ENCODE data around the gene D2HGDH. TPM values are rescaled to one million over a fixed set of nuclear protein-coding genes. Genes with fewer than 3 reads are reported as not detected.
"Not testable (repeated sequence)": the region's sequence is repeated elsewhere in the genome, so short reads cannot be mapped to it uniquely, and the experiment has no call there.

Gene D2HGDH
- total RNA-seq, 1 donor from 2014 or later = 14.5 TPM

DNA sequence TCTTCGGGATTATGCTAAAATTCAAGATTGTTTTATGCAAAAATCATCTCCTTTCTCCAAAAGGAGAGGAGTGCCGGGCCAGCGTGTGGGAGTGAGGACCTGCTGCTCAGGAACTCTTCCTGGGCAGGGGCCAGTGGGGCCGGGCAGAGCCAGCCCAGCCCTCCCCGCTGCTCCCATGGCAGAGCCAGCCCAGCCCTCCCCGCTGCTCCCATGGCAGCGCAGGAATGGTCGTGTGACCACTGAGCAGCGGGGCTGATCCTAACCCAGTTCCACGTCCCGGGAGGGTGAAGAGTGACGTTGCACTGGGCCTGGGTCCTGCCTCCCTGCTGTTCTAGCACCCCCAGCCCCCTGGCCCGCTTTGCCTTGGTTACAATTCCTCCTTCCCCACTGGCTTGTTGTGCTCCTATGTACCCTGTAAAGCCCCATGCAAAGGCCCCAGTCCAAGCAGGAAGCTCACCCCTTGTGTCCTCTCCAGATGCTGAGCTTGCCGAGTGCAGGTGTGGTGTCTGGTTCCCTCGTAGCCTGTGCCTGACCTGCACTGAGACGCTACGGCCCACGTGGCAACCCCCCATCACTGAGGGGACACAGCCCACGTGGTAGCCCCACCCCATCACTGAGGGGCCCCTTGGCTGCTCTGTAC lies 63.1 kb downstream of the D2HGDH start:
- Mint-ChIP-seq H3K4me3 (ENCODE audit: unreplicated experiment) (no peak overlapping the region), H3K27me3 (ENCODE audit: low read depth) (peaks cover 3% of the 10 kb centered on the region), H3K9me3 (ENCODE audit: low read depth) (no peaks in the 10 kb centered on the region), H3K27ac (ENCODE audit: unreplicated experiment) (no peak overlapping the region), H3K4me1 (ENCODE audit: low read depth) (no peaks in the 10 kb centered on the region), H3K36me3 (ENCODE audit: low read depth) (peaks cover 4% of the 10 kb centered on the region)
- TF ChIP-seq, protein P1, sequence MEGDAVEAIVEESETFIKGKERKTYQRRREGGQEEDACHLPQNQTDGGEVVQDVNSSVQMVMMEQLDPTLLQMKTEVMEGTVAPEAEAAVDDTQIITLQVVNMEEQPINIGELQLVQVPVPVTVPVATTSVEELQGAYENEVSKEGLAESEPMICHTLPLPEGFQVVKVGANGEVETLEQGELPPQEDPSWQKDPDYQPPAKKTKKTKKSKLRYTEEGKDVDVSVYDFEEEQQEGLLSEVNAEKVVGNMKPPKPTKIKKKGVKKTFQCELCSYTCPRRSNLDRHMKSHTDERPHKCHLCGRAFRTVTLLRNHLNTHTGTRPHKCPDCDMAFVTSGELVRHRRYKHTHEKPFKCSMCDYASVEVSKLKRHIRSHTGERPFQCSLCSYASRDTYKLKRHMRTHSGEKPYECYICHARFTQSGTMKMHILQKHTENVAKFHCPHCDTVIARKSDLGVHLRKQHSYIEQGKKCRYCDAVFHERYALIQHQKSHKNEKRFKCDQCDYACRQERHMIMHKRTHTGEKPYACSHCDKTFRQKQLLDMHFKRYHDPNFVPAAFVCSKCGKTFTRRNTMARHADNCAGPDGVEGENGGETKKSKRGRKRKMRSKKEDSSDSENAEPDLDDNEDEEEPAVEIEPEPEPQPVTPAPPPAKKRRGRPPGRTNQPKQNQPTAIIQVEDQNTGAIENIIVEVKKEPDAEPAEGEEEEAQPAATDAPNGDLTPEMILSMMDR (IDR thresholded peaks at IDR 0.05) = no peak
- DNase-seq (ENCODE audit: low spot score) = no peak

DNA sequence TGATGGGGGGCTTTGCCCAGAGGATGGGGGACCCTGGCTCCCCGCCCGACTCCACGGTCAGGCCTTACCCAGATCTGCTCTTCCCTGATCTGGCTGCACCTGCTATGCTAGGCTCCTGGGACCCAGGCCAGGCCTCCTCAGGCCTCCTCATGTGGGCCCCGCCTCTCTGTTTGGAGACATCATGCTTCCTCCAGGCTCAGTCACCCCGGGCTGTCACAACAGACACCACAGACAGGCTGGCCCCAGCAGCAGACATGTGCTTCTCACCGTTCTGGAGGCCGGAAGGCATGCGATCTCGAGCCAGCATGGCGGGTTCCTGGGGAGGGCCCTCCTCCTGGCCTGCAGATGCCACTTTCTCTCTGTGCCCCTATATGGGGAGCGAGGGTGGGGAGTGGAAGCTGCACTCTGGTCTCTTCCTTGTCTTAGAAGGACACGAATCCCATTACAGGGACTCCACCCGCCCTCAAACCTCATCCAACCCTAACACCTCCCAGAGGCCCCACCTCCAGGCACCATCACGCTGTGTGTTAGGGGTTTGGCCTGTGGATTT lies 63.7 kb downstream of the D2HGDH start:
- Mint-ChIP-seq H3K27me3 (ENCODE audit: low read depth) (peaks cover 3% of the 10 kb centered on the region), H3K4me1 (ENCODE audit: low read depth) (no peaks in the 10 kb centered on the region), H3K9me3 (ENCODE audit: low read depth) (no peaks in the 10 kb centered on the region), H3K4me3 (ENCODE audit: unreplicated experiment) (no peak overlapping the region), H3K27ac (ENCODE audit: unreplicated experiment) (no peak overlapping the region), H3K36me3 (ENCODE audit: low read depth) (peaks cover 4% of the 10 kb centered on the region)
- DNase-seq (ENCODE audit: low spot score) = no peak
- TF ChIP-seq, protein P1 (IDR thresholded peaks at IDR 0.05) = no peak

DNA sequence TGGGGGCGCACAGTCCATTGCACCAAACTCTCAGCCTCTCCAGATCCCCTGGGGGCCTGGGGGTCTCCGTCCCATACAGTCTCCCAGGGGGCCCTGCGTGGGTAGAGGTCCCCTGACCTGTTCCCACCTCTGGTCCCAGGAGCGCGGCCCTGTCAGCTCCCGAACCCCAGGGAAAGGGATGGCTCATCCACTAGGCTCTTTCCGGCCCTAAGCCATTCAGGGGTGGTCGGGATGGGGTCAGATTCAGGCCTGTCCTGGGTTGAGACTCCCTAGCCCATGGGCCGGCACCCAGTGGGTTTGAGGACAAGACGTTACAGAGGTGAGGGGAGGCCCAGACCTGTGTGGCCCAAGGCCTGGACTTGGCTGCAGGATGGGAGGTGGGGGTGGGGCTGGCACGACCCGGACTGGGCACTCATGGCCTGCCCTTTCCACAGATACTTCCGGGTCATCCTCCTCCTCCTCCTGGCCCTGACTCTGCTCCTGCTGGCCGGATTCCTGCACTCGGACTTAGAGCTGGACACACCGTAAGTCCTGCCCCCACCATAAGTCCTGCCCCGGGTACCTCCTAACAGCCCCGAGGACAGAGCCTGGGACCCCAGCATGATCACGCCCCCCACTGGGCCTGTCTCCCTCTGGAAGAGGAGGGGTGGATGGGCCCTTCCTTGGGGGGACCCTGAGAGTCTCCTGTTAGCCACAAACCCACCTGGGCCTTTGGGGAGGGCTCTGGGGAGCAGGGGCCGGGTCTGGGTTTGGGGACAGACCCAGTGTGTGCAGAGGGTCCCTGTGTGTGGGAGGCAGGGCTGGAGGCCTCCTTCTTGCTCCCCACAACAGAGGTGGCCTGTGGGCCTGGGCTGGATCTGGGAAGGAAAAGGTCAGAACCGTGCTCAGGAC lies 64.4 kb downstream of the D2HGDH start:
- H3K9me3 Mint-ChIP-seq (ENCODE audit: low read depth) = no peaks in the 10 kb centered on the region
- peaks cover 3% of the 10 kb centered on the region for H3K27me3 Mint-ChIP-seq (ENCODE audit: low read depth)
- H3K4me3 Mint-ChIP-seq (ENCODE audit: unreplicated experiment) = no peak overlapping the region
- H3K4me1 Mint-ChIP-seq (ENCODE audit: low read depth) = no peaks in the 10 kb centered on the region
- DNase-seq (ENCODE audit: low spot score) = no peak
- TF ChIP-seq, protein P1 (IDR thresholded peaks at IDR 0.05) = no peak
- peaks cover 2% of the 10 kb centered on the region for H3K36me3 Mint-ChIP-seq (ENCODE audit: low read depth)
- H3K27ac Mint-ChIP-seq (ENCODE audit: unreplicated experiment) = no peak overlapping the region

DNA sequence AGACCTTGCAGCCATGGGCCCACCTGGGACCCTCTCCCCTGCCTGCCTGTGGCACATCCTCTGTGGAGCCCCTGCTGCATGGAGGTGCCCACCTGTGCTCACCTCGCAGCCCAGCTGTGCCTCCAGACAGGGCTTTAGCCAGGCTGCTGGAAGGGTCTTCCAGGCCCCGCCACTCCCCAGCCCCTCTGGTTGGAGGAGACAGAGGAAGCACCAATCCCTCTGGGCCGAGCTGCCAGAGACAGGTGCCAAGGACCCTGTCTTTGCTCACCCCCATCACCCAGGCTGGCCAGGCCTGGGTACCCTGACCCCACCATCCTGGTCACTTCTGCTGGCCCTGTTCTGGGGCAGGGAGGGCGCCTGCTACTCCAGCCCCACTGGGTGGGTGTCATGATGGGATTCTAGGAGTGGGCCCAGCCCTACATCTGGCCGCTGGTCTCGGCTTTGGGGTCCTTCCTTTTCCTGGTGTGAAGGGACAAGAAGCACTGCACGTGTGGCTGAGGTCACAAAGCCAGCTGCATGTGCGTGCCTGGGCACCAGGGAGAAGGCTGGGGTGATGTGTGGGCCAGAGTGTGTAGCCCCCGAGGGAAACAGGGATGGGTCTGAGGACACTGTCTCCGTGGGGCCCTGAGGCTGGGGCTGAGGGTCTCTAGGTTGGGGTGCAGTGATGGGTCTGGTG lies 65.2 kb downstream of the D2HGDH start:
- Mint-ChIP-seq H3K9me3 (ENCODE audit: low read depth) (no peaks in the 10 kb centered on the region), H3K27ac (ENCODE audit: unreplicated experiment) (no peak overlapping the region), H3K36me3 (ENCODE audit: low read depth) (peaks cover 2% of the 10 kb centered on the region), H3K4me1 (ENCODE audit: low read depth) (peaks cover under 1% of the 10 kb centered on the region), H3K27me3 (ENCODE audit: low read depth) (peaks cover 3% of the 10 kb centered on the region), H3K4me3 (ENCODE audit: unreplicated experiment) (no peak overlapping the region)
- DNase-seq (ENCODE audit: low spot score) = no peak
- TF ChIP-seq, protein P1 (IDR thresholded peaks at IDR 0.05) = no peak

GRCh38 chr2:241800198-241800903 lies 65.9 kb downstream of the D2HGDH start:
- not testable (repeated sequence) for H3K4me1 Mint-ChIP-seq (ENCODE audit: low read depth); DNase-seq (ENCODE audit: low spot score)

More at GRCh38 chr2:241800198-241800903, 65.9 kb downstream of the D2HGDH start:
- not testable (repeated sequence) for H3K36me3 Mint-ChIP-seq (ENCODE audit: low read depth); H3K4me3 Mint-ChIP-seq (ENCODE audit: unreplicated experiment); H3K27me3 Mint-ChIP-seq (ENCODE audit: low read depth); H3K9me3 Mint-ChIP-seq (ENCODE audit: low read depth); H3K27ac Mint-ChIP-seq (ENCODE audit: unreplicated experiment)
